ENCODE data around the gene RANBP1. TPM values are rescaled to one million over a fixed set of nuclear protein-coding genes. Genes with fewer than 3 reads are reported as not detected.

RANBP1 gene
- total and polyA plus RNA-seq, 2 of the 4 experiments (the other 2 are of a cell fraction) = 173 to 376 TPM

DNA sequence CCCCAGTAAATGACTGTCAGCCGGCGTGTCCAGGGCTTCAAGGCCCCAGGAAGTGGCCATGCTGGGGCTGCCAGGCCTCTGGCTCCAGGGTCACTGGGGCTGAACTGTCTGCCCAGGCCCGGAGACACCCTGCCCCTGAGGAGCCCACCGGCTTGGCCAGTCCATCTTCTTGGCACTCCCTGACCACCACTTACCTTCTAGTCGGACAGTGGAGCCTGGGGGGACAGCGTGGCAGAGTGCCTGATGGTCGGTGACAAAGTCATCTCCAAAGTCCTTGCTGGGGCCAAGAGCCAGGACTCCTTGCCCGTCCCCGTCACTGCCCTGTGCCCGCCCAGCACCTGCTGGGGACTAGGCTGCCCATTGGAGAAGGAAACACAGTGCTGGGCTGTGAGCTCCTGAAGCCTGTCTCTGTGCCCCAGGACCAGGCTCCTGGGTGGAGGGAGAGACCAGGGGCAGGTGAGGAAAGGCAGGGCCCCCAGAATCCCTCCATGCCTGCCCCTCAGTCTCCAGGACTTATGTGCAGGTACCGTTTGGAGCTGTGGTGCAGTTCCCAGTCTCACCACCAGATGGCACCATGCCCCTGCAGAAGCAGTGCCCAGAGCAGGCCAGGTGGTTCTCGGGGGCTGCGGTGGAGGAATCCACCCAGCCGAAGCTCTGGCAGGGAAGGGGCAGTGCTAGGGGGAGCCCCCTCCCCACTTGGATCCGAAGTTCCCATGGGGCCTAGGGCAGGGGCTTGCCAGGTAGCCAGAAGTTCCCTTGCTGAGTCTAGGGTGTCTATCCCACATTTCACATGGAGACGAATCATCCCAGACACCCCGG, 40.9 kb downstream of the RANBP1 start:
- Histone ChIP-seq H3K9me3 (ENCODE audit: control insufficient read depth, insufficient read depth, low read length) (no peaks in the 10 kb centered on the region), H4K91ac (ENCODE audit: insufficient read depth, low read depth, low read length) (no peak overlapping the region), H3K36me3 (ENCODE audit: control insufficient read depth, insufficient read depth, low read length) (no peaks in the 10 kb centered on the region), H3K23ac (ENCODE audit: low read depth, low read length) (no peak overlapping the region), H3K9ac (ENCODE audit: low read depth, low read length) (no peak overlapping the region), H3K56ac (ENCODE audit: extremely low read depth, insufficient read depth, low read length) (no peak overlapping the region), H2BK5ac (ENCODE audit: low read depth, low read length, poor library complexity, severe bottlenecking) (no peak overlapping the region), H4K20me1 (ENCODE audit: insufficient read depth, low read length) (peaks cover 11% of the 10 kb centered on the region; the same call in 1 of the 2 replicates), H3K4ac (ENCODE audit: low read depth, low read length) (no peak overlapping the region), H3K14ac (replicated peaks; ENCODE audit: low read depth, low read length) (no peak overlapping the region), H2BK20ac (ENCODE audit: low read depth, low read length) (no peak overlapping the region), H2AK5ac (ENCODE audit: low read depth, low read length) (no peak overlapping the region), H2AK9ac (replicated peaks; ENCODE audit: low read depth, low read length, poor library complexity) (peak overlapping the region; percentile 22), H3K9me1 (ENCODE audit: insufficient read depth, low read length) (no peaks in the 10 kb centered on the region), H4K8ac (ENCODE audit: low read depth in 2 of 2, low read length in 2 of 2) (no peak overlapping the region), H2BK15ac (ENCODE audit: low read depth, low read length) (no peak overlapping the region), H3K4me3 (ENCODE audit: insufficient read depth, low read depth, low read length) (no peak overlapping the region), H3K27ac (ENCODE audit: insufficient read depth, low read length) (no peak overlapping the region), H4K5ac (ENCODE audit: low read depth, low read length) (no peak overlapping the region), H2BK120ac (ENCODE audit: low read depth, low read length) (no peak overlapping the region), H2AFZ (replicated peaks; ENCODE audit: low read length, poor library complexity) (peak overlapping the region; percentile 35), H3K27me3 (ENCODE audit: control insufficient read depth, insufficient read depth, low read length) (peaks cover 13% of the 10 kb centered on the region), H3K18ac (ENCODE audit: low read depth, low read length) (no peak overlapping the region), H3K4me2 (ENCODE audit: low read depth, low read length) (no peak overlapping the region), H3K4me1 (ENCODE audit: control insufficient read depth, insufficient read depth, low read length) (peaks cover 6% of the 10 kb centered on the region), H3K79me1 (ENCODE audit: low read depth in 1 of 2, low read length in 2 of 2) (no peaks in the 10 kb centered on the region)
- ChIA-PET POLR2A (ENCODE audit: unreplicated experiment) (no interaction called here), CTCF (interaction anchor here (0.6 to 1.5 kb wide), 2 partner anchors 129 to 237 kb away, joined by 3 read pairs; no protein-coding TSS in a partner anchor)
- no TSS peak for BruUV-seq (replicated peaks)
- dilution Hi-C loops (cut with HindIII; ENCODE audit: low sequenced_read_pairs, unreplicated experiment) = no loop called here
- in situ Hi-C loops (cut with MboI; ENCODE audit: low sequenced_read_pairs) = loop anchor here (5.0 to 10.0 kb wide), 2 partner anchors 135 to 298 kb away; no protein-coding TSS in a partner anchor
- 54% methylated on average over 4 of the region's 17 CpGs; no CpG with 5 or more reads in 1 of the 2 experiments for WGBS, 2 experiments (ENCODE audit: extremely low coverage in 2 of 2, insufficient read length in 1 of 2)
- intact Hi-C loops (cut with micrococcal nuclease) = loop anchor here (1.0 to 5.0 kb wide), 3 partner anchors 112 to 300 kb away; partner anchors contain the start of gene RTN4R
- ATAC-seq (ENCODE audit: low read depth) (peak; percentile 88), DNase-seq (peak; percentile 66)
- TF ChIP-seq POLR2A (IDR thresholded peaks at IDR 0.05; ENCODE audit: low read depth, low read length) = peak; percentile 43; the same call in 1 of the 2 replicates
- TF ChIP-seq MXI1 (IDR thresholded peaks at IDR 0.05; ENCODE audit: borderline replicate concordance, low read depth, low read length) = no peak
- peak; percentile 98 for TF ChIP-seq SMC3 (IDR thresholded peaks at IDR 0.05; ENCODE audit: low read depth, low read length)
- no peak for TF ChIP-seq CHD1 (IDR thresholded peaks at IDR 0.05; ENCODE audit: low read depth, low read length)
- TF ChIP-seq MAZ (IDR thresholded peaks at IDR 0.05; ENCODE audit: borderline replicate concordance, low read depth, low read length) = peak; percentile 24; the same call in 1 of the 2 replicates
- no peak for TF ChIP-seq FOS (IDR thresholded peaks at IDR 0.05; ENCODE audit: low read depth, low read length)
- TF ChIP-seq RAD21 (IDR thresholded peaks at IDR 0.05; ENCODE audit: low read length) = peak; percentile 98
- TF ChIP-seq, protein P1, sequence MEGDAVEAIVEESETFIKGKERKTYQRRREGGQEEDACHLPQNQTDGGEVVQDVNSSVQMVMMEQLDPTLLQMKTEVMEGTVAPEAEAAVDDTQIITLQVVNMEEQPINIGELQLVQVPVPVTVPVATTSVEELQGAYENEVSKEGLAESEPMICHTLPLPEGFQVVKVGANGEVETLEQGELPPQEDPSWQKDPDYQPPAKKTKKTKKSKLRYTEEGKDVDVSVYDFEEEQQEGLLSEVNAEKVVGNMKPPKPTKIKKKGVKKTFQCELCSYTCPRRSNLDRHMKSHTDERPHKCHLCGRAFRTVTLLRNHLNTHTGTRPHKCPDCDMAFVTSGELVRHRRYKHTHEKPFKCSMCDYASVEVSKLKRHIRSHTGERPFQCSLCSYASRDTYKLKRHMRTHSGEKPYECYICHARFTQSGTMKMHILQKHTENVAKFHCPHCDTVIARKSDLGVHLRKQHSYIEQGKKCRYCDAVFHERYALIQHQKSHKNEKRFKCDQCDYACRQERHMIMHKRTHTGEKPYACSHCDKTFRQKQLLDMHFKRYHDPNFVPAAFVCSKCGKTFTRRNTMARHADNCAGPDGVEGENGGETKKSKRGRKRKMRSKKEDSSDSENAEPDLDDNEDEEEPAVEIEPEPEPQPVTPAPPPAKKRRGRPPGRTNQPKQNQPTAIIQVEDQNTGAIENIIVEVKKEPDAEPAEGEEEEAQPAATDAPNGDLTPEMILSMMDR (conservative IDR thresholded peaks at IDR 0.05; ENCODE audit: low read depth, low read length) = peak; percentile 96
- TF ChIP-seq, protein P2, sequence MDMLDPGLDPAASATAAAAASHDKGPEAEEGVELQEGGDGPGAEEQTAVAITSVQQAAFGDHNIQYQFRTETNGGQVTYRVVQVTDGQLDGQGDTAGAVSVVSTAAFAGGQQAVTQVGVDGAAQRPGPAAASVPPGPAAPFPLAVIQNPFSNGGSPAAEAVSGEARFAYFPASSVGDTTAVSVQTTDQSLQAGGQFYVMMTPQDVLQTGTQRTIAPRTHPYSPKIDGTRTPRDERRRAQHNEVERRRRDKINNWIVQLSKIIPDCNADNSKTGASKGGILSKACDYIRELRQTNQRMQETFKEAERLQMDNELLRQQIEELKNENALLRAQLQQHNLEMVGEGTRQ (IDR thresholded peaks at IDR 0.05; ENCODE audit: low read depth, low read length) = no peak
- TF ChIP-seq CEBPB (IDR thresholded peaks at IDR 0.05; ENCODE audit: low read depth, low read length) = no peak
- TF ChIP-seq, protein P3, sequence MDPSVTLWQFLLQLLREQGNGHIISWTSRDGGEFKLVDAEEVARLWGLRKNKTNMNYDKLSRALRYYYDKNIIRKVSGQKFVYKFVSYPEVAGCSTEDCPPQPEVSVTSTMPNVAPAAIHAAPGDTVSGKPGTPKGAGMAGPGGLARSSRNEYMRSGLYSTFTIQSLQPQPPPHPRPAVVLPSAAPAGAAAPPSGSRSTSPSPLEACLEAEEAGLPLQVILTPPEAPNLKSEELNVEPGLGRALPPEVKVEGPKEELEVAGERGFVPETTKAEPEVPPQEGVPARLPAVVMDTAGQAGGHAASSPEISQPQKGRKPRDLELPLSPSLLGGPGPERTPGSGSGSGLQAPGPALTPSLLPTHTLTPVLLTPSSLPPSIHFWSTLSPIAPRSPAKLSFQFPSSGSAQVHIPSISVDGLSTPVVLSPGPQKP (IDR thresholded peaks at IDR 0.05; ENCODE audit: borderline replicate concordance, low read depth, low read length) = no peak
- TF ChIP-seq BHLHE40 (IDR thresholded peaks at IDR 0.05; ENCODE audit: low read depth, low read length) = no peak
- TF ChIP-seq MAFK (IDR thresholded peaks at IDR 0.05; ENCODE audit: low read depth, low read length) = no peak
- no peak for TF ChIP-seq NFE2L2 (IDR thresholded peaks at IDR 0.05; ENCODE audit: low read depth, low read length)

All from IMR-90 (cell line).